Smooth muscle cell (in vitro differentiated cells): Measurements from ENCODE around the gene LRIG1. TPM values are rescaled to one million over a fixed set of nuclear protein-coding genes. Genes with fewer than 3 reads are reported as not detected.

Source experiments
- DNase-seq: peaks from one replicate; lab custom pipeline; 2025; ENCODE audit not compliant: unreplicated experiment; lab: John Stamatoyannopoulos, UW
- H2AFZ ChIP-seq: fragments of 200-600 bp; sonication (generic); 2 replicates; pipeline ENCODE4 v1.6.0; 2016; ENCODE audit warnings: antibody characterized with exemption, low read depth, mild to moderate bottlenecking
- H3F3A ChIP-seq: fragments of 200-600 bp; sonication (generic); 2 replicates; pipeline ENCODE4 v1.6.0; 2017; ENCODE audit warnings: antibody characterized with exemption, low read depth
- H3K27ac ChIP-seq: fragments of 200-600 bp; sonication (generic); 2 replicates; pipeline ENCODE4 v1.5.1; 2016; ENCODE audit warnings: low read depth, mild to moderate bottlenecking
- H3K27me3 ChIP-seq: fragments of 200-600 bp; sonication (generic); 2 replicates; pipeline ENCODE4 v1.6.1; 2016; ENCODE audit warnings: low read depth, mild to moderate bottlenecking
- H3K36me3 ChIP-seq: fragments of 200-600 bp; sonication (generic); 2 replicates; pipeline ENCODE4 v1.5.1; 2016; ENCODE audit warnings: low read depth
- H3K4me1 ChIP-seq: fragments of 200-600 bp; sonication (generic); 2 replicates; pipeline ENCODE4 v1.5.1; 2016; ENCODE audit warnings: low read depth
- H3K4me2 ChIP-seq: fragments of 200-600 bp; sonication (generic); 2 replicates; pipeline ENCODE4 v1.6.0; 2016; ENCODE audit warnings: mild to moderate bottlenecking
- H3K4me3 ChIP-seq: fragments of 200-600 bp; sonication (generic); 2 replicates; pipeline ENCODE4 v1.5.1; 2016; ENCODE audit warnings: mild to moderate bottlenecking
- H3K79me2 ChIP-seq: fragments of 200-600 bp; sonication (generic); 2 replicates; pipeline ENCODE4 v1.6.0; 2016; ENCODE audit warnings: low read depth, mild to moderate bottlenecking
- H3K9ac ChIP-seq: fragments of 200-600 bp; sonication (generic); 2 replicates; pipeline ENCODE4 v1.6.0; 2016; ENCODE audit warnings: low read depth
- H3K9me3 ChIP-seq: fragments of 200-600 bp; sonication (generic); replicated peaks from 2 replicates; pipeline ENCODE4 v1.5.1; 2016; ENCODE audit warnings: low read depth
- H4K20me1 ChIP-seq: fragments of 200-600 bp; sonication (generic); 2 replicates; pipeline ENCODE4 v1.6.0; 2016; ENCODE audit warnings: low read depth
- CTCF ChIP-seq: fragments of 200-600 bp; sonication (generic); IDR thresholded peaks from 2 replicates; pipeline ENCODE4 v1.5.1; 2017; ENCODE audit warnings: borderline replicate concordance, mild to moderate bottlenecking, antibody characterized with exemption; ENCODE audit not compliant: insufficient read depth, poor library complexity, severe bottlenecking
- WGBS: methylation state at CpG from one replicate; pipeline ENCODE4 v1.1.7; 2016; ENCODE audit warnings: low lambda C conversion rate; 5-methylcytosine and 5-hydroxymethylcytosine counted together
- polyA plus RNA-seq: library from polyadenylated mRNA; unstranded; fragments of >200 nt; fragmentation: Nextera tagmentation; extraction: Ambion mirVana; gene quantifications from 2 replicates; pipeline ENCODE4 v1.2.1, GENCODE V29; 2016
- total RNA-seq: library from RNA; depleted of rRNA; stranded (reverse); fragments of >200 nt; gene quantifications from 2 replicates; pipeline ENCODE4 v1.2.3, GENCODE V29; 2014

The LRIG1 gene
- total and polyA plus RNA-seq, 2 experiments from 2014 or later, result 26.5 to 31.3 TPM

GRCh38 chr3:66401157-66401550 is 99.7 kb downstream of the LRIG1 start:
- no peaks in the 10 kb centered on the region for H3K36me3 ChIP-seq
- H3K27ac ChIP-seq, result no peak overlapping the region
- no peaks in the 10 kb centered on the region for H4K20me1 ChIP-seq
- peaks cover 5% of the 10 kb centered on the region for H3K79me2 ChIP-seq
- no peak overlapping the region for H3K9ac ChIP-seq
- WGBS, result 72% methylated on average over 10 of the region's 10 CpGs
- no peaks in the 10 kb centered on the region for H3K27me3 ChIP-seq
- H3K4me3 ChIP-seq, result no peak overlapping the region
- H3K4me1 ChIP-seq, result peaks cover 30% of the 10 kb centered on the region
- DNase-seq, result no peak
- no peaks in the 10 kb centered on the region for H3K9me3 ChIP-seq
- H3K4me2 ChIP-seq, result no peak overlapping the region
- TF ChIP-seq CTCF, result no peak
- no peak overlapping the region for H2AFZ ChIP-seq
- no peaks in the 10 kb centered on the region for H3F3A ChIP-seq

- Histone ChIP-seq H3K4me2 (no peak overlapping the region), H3K4me3 (no peak overlapping the region), H3K27ac (no peak overlapping the region), H3F3A (no peaks in the 10 kb centered on the region), H2AFZ (no peak overlapping the region), H3K4me1 (peaks cover 28% of the 10 kb centered on the region), H3K36me3 (no peaks in the 10 kb centered on the region), H4K20me1 (no peaks in the 10 kb centered on the region), H3K9ac (no peak overlapping the region), H3K27me3 (no peaks in the 10 kb centered on the region), H3K9me3 (no peaks in the 10 kb centered on the region), H3K79me2 (peaks cover 5% of the 10 kb centered on the region)
- WGBS, result 82% methylated on average over 15 of the region's 15 CpGs
- no peak for TF ChIP-seq CTCF
- DNase-seq, result no peak
Measured at GRCh38 chr3:66400411-66401156, 100.2 kb downstream of the LRIG1 start.

GRCh38 chr3:66399529-66400232 is 101.1 kb downstream of the LRIG1 start:
- Histone ChIP-seq H3K27ac (no peak overlapping the region), H3K4me1 (peaks cover 35% of the 10 kb centered on the region), H3K4me3 (no peak overlapping the region), H3K36me3 (no peaks in the 10 kb centered on the region), H3K4me2 (no peak overlapping the region), H3F3A (no peaks in the 10 kb centered on the region), H3K9me3 (no peaks in the 10 kb centered on the region), H2AFZ (no peak overlapping the region), H4K20me1 (no peaks in the 10 kb centered on the region), H3K27me3 (no peaks in the 10 kb centered on the region), H3K79me2 (peaks cover 5% of the 10 kb centered on the region), H3K9ac (no peak overlapping the region)
- 86% methylated on average over 10 of the region's 10 CpGs for WGBS
- no peak for TF ChIP-seq CTCF
- no peak for DNase-seq
